NCI-H1048 (cell line): Measurements from ENCODE around the gene MGA.

ENCODE experiments used
- DNase-seq: peaks from one replicate; lab custom pipeline; 2025; lab: John Stamatoyannopoulos, UW

Gene MGA

GRCh38 chr15:41783296-41783695 lies 123.1 kb downstream of the MGA start:
- no peak for DNase-seq

- no peak for DNase-seq
Measured at GRCh38 chr15:41788262-41788661, 128.1 kb downstream of the MGA start.

- no peak for DNase-seq
Measured at GRCh38 chr15:41789236-41789635, 129.0 kb downstream of the MGA start.

GRCh38 chr15:41789662-41790061 lies 129.5 kb downstream of the MGA start:
- DNase-seq, result no peak

- DNase-seq, result no peak
Measured at GRCh38 chr15:41790169-41790568, 130.0 kb downstream of the MGA start.

GRCh38 chr15:41790756-41791546 lies 130.7 kb downstream of the MGA start:
- no peak for DNase-seq

- DNase-seq, result no peak
Measured at GRCh38 chr15:41791547-41791937, 131.3 kb downstream of the MGA start.

GRCh38 chr15:41792000-41792637 lies 131.9 kb downstream of the MGA start:
- no peak for DNase-seq

GRCh38 chr15:41794081-41794480 lies 133.9 kb downstream of the MGA start:
- no peak for DNase-seq

- DNase-seq, result no peak
Measured at GRCh38 chr15:41795996-41796856, 136.0 kb downstream of the MGA start.

GRCh38 chr15:41797201-41797944 lies 137.2 kb downstream of the MGA start:
- no peak for DNase-seq

- no peak for DNase-seq
Measured at GRCh38 chr15:41798607-41799487, 138.6 kb downstream of the MGA start.

GRCh38 chr15:41799488-41799805 lies 139.2 kb downstream of the MGA start:
- DNase-seq, result no peak

GRCh38 chr15:41801185-41801584 lies 141.0 kb downstream of the MGA start:
- DNase-seq, result no peak

- no peak for DNase-seq
Measured at GRCh38 chr15:41801850-41802455, 141.7 kb downstream of the MGA start.

- no peak for DNase-seq
Measured at GRCh38 chr15:41804361-41804760, 144.2 kb downstream of the MGA start.

GRCh38 chr15:41804916-41805666 lies 144.9 kb downstream of the MGA start:
- no peak for DNase-seq

- no peak for DNase-seq
Measured at GRCh38 chr15:41805711-41806110, 145.5 kb downstream of the MGA start.

GRCh38 chr15:41806291-41807181 lies 146.3 kb downstream of the MGA start:
- DNase-seq, result no peak
